IPS-18c (cell line): ENCODE measurements around the gene RCOR1.
"Not testable (repeated sequence)": the region's sequence is repeated elsewhere in the genome, so short reads cannot be mapped to it uniquely, and the experiment has no call there.

Source experiments
- H3K4me3 ChIP-seq: 2 replicates; pipeline ENCODE4 v1.7.0; 2013; ENCODE audit warnings: low read depth, mild to moderate bottlenecking, low read length, moderate library complexity; ENCODE audit not compliant: insufficient read depth
- H3K9me3 ChIP-seq: one replicate; pipeline ENCODE4 v1.6.1; 2013; ENCODE audit warnings: mild to moderate bottlenecking, low read length, moderate library complexity; ENCODE audit not compliant: control insufficient read depth, insufficient read depth

The RCOR1 gene

GRCh38 chr14:102565959-102566358 is 26.5 kb upstream of the RCOR1 start:
- peaks cover 2% of the 10 kb centered on the region for H3K9me3 ChIP-seq

GRCh38 chr14:102568115-102568614 is 24.3 kb upstream of the RCOR1 start:
- H3K4me3 ChIP-seq: no peak overlapping the region
- H3K9me3 ChIP-seq: no peaks in the 10 kb centered on the region

More at GRCh38 chr14:102565959-102566358, 26.5 kb upstream of the RCOR1 start:
- no peak overlapping the region for H3K4me3 ChIP-seq

GRCh38 chr14:102570334-102570995 is 22.0 kb upstream of the RCOR1 start:
- Histone ChIP-seq H3K9me3 (no peaks in the 10 kb centered on the region), H3K4me3 (no peak overlapping the region)

- no peak overlapping the region for H3K4me3 ChIP-seq
Observed at GRCh38 chr14:102571043-102571442, 21.4 kb upstream of the RCOR1 start.

GRCh38 chr14:102571478-102572042 is 20.9 kb upstream of the RCOR1 start:
- no peaks in the 10 kb centered on the region for H3K9me3 ChIP-seq
- H3K4me3 ChIP-seq: no peak overlapping the region

More at GRCh38 chr14:102571043-102571442, 21.4 kb upstream of the RCOR1 start:
- no peaks in the 10 kb centered on the region for H3K9me3 ChIP-seq

GRCh38 chr14:102573161-102573560 is 19.3 kb upstream of the RCOR1 start:
- H3K4me3 ChIP-seq, H3K9me3 ChIP-seq: not testable (repeated sequence)

GRCh38 chr14:102573591-102574046 is 18.8 kb upstream of the RCOR1 start:
- Histone ChIP-seq H3K9me3 (no peaks in the 10 kb centered on the region), H3K4me3 (no peak overlapping the region)

GRCh38 chr14:102574281-102575159 is 17.9 kb upstream of the RCOR1 start:
- no peak overlapping the region for H3K4me3 ChIP-seq
- H3K9me3 ChIP-seq: no peaks in the 10 kb centered on the region

- Histone ChIP-seq H3K9me3 (no peaks in the 10 kb centered on the region), H3K4me3 (no peak overlapping the region)
Observed at GRCh38 chr14:102575160-102575845, 17.1 kb upstream of the RCOR1 start.

- not testable (repeated sequence) for H3K4me3 ChIP-seq, H3K9me3 ChIP-seq
Observed at GRCh38 chr14:102575846-102576428, 16.5 kb upstream of the RCOR1 start.

GRCh38 chr14:102578821-102579220 is 13.6 kb upstream of the RCOR1 start:
- Histone ChIP-seq H3K9me3 (no peaks in the 10 kb centered on the region), H3K4me3 (no peak overlapping the region)

- Histone ChIP-seq H3K4me3 (no peak overlapping the region), H3K9me3 (no peaks in the 10 kb centered on the region)
Observed at GRCh38 chr14:102579696-102580549, 12.5 kb upstream of the RCOR1 start.

- Histone ChIP-seq H3K4me3 (no peak overlapping the region), H3K9me3 (no peaks in the 10 kb centered on the region)
Observed at GRCh38 chr14:102580550-102581110, 11.8 kb upstream of the RCOR1 start.

- H3K4me3 ChIP-seq: no peak overlapping the region
- no peaks in the 10 kb centered on the region for H3K9me3 ChIP-seq
Observed at GRCh38 chr14:102581193-102581592, 11.3 kb upstream of the RCOR1 start.

GRCh38 chr14:102583726-102584125 is 8.7 kb upstream of the RCOR1 start:
- H3K9me3 ChIP-seq: no peaks in the 10 kb centered on the region
- H3K4me3 ChIP-seq: no peak overlapping the region
